Measurements from ENCODE around the gene ARMH1.

DNA sequence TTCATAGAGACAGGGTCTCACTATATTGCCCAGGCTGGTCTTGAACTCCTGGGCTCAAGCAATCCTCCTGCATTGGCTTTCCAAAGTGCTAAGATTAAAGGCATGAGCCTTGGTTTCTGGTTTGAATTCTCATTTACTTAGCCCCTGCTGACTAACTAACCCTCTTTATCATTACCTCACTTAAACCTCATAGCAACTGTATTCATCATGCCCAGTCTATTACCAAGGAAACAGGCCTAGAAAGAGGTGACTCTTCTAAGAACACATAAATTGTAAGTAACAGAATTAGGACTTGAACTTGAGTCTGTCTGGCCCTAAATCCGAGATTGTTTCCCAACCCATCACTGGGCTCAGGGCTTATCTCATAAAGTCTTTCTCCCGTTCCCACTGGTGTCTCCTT lies 44.4 kb upstream of the ARMH1 start:
- TF ChIP-seq, protein P1, sequence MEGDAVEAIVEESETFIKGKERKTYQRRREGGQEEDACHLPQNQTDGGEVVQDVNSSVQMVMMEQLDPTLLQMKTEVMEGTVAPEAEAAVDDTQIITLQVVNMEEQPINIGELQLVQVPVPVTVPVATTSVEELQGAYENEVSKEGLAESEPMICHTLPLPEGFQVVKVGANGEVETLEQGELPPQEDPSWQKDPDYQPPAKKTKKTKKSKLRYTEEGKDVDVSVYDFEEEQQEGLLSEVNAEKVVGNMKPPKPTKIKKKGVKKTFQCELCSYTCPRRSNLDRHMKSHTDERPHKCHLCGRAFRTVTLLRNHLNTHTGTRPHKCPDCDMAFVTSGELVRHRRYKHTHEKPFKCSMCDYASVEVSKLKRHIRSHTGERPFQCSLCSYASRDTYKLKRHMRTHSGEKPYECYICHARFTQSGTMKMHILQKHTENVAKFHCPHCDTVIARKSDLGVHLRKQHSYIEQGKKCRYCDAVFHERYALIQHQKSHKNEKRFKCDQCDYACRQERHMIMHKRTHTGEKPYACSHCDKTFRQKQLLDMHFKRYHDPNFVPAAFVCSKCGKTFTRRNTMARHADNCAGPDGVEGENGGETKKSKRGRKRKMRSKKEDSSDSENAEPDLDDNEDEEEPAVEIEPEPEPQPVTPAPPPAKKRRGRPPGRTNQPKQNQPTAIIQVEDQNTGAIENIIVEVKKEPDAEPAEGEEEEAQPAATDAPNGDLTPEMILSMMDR (IDR thresholded peaks at IDR 0.05) = no peak
- no peak for TF ChIP-seq POLR2A (IDR thresholded peaks at IDR 0.05)

Measured in testis (tissue), 2 donors.